Heart left ventricle (tissue), 13 donors: ENCODE results near the gene ATP11B.

Source experiments
- POLR2A ChIP-seq, 2 donors: fragments of 450-650 bp; IDR thresholded peaks; one replicate each; pipeline ENCODE4 v1.6.1; 2017; ENCODE audit warnings: antibody characterized with exemption in 2 of 2, mild to moderate bottlenecking in 2 of 2, moderate library complexity in 2 of 2
- TF ChIP-seq, protein P1 (sequence below), 12 donors: fragments of 200-600 bp; sonication (generic) in 4 of 12; IDR thresholded peaks; one replicate each; pipeline versions ENCODE4 v1.5.0 to v1.8.0; 2018 to 2022; ENCODE audit warnings: antibody characterized with exemption in 12 of 12, mild to moderate bottlenecking in 5 of 12
- donor health status: ischemic (EF 13 %, LVEDD 7.1; RV severe dilation, severe dysfunction).
- donor health status: DM: no; HTN: yes; CAD: no.
- donor health status: DM: no; HTN: no; CAD: no.
- donor health status: ischemic (EF 25% LVEDD 6.9; RV normal size, moderate dysfunction).
- donor health status: ischemic (EF 25% LVEDD 5.7; RV mildly dilated, moderate dysfunction).
- donor health status: ischemic (EF 35%, LVEDD 5.7; RV mildly dilated, moderate dysfunction).
- donor health status: nonischemic (EF 11% LVEDD 7.7; RV severe dilation, severe dysfunction).
- donor health status: DM: yes; HTN: yes; CAD: no.
- donor health status: PGD.
- donor health status: ischemic (EF 29% LVEDD 5.4; RV normal size, mild dysfunction).
- donor health status: nonischemic (EF 23%, LVEDD 6.1; RV moderate dilation, normal function).

DNA sequence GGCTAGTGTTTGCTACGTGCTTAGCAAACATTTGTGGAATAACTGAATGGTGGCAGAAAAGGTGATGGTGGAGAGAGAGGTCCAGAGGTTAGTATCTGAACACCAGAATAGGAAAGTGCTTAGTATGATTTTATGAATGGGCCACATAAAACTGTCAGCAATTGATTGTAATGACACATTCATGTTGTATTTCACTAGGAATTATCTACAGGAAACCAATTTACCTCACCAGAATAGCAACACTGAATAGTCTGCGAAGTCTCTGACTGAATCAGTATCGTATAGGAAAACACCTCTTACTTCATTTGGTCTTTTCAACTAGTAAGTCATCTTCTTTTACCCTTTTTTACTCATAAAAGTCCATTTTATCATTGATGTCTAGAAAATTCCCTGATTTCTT, 8.2 kb upstream of the ATP11B start:
- TF ChIP-seq POLR2A (IDR thresholded peaks at IDR 0.05) = no peak
- TF ChIP-seq, protein P1, sequence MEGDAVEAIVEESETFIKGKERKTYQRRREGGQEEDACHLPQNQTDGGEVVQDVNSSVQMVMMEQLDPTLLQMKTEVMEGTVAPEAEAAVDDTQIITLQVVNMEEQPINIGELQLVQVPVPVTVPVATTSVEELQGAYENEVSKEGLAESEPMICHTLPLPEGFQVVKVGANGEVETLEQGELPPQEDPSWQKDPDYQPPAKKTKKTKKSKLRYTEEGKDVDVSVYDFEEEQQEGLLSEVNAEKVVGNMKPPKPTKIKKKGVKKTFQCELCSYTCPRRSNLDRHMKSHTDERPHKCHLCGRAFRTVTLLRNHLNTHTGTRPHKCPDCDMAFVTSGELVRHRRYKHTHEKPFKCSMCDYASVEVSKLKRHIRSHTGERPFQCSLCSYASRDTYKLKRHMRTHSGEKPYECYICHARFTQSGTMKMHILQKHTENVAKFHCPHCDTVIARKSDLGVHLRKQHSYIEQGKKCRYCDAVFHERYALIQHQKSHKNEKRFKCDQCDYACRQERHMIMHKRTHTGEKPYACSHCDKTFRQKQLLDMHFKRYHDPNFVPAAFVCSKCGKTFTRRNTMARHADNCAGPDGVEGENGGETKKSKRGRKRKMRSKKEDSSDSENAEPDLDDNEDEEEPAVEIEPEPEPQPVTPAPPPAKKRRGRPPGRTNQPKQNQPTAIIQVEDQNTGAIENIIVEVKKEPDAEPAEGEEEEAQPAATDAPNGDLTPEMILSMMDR (IDR thresholded peaks at IDR 0.05) = no peak
